ENCODE measurements around the gene CHST13.
A peak's percentile ranks its signal among the peaks of the same experiment; 100 is the strongest.

Gene CHST13

GRCh38 chr3:126567696-126568438, 43.9 kb downstream of the CHST13 start:
- Histone ChIP-seq H4K20me1 (no peaks in the 10 kb centered on the region), H3K9ac (no peak overlapping the region), H3K27me3 (no peaks in the 10 kb centered on the region), H3K9me3 (replicated peaks in 1 of 11) (peaks cover under 1 to 11% (median 7%) of the 10 kb centered on the region in 11 experiments; a peak in 18 of 22 replicates), H3K36me3 (no peaks in the 10 kb centered on the region), H3K4me2 (no peak overlapping the region), H3K27ac (no peak overlapping the region), H3K4me1 (no peaks in the 10 kb centered on the region), H3K4me3 (no peak overlapping the region)
- TF ChIP-seq Cebpa-rat (IDR thresholded peaks at IDR 0.05) = no peak

DNA sequence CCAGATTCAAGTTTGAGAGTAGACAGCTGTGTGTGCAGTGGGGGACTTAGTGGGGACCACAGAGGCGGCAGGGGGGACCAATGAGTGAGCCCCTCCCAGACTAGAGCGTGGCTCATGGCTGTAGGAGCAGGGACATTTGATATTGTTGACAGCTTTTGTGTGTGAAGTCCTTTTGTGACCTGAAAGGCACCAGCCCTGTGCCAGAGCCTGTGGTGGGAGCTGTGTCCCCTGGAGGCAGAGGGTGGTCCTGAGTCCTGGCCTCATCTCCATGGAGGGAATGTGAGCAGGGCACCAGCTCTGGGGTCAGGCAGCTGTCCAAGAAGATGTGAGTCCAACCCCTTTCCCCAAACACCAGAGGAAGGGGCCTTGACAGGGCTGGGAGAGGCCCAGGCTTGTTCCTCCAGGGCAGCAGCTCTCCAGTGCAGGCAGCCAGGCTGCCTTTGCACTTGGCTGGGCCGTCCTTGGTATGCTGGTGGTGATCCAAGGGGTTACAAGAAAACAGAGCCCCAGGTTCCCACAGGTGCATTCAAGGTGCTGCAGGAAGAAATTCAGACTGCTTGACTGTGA, 44.9 kb downstream of the CHST13 start:
- TF ChIP-seq Cebpa-rat (IDR thresholded peaks at IDR 0.05) = no peak
- 0 out of 22 replicates have a peak, but pooled peaks cover 0 to 2% (median 0%) of the 10 kb centered on the region in 11 experiments for H3K9me3 ChIP-seq (replicated peaks in 1 of 11)
- peaks cover 0 to 7% (median 2%) of the 10 kb centered on the region in 10 experiments; a peak in 7 of 20 replicates for H3K4me1 ChIP-seq
- no peaks in the 10 kb centered on the region for H3K27me3 ChIP-seq
- H3K4me2 ChIP-seq = no peak overlapping the region
- no peak overlapping the region for H3K27ac ChIP-seq
- no peak overlapping the region for H3K9ac ChIP-seq
- no peak overlapping the region for H3K4me3 ChIP-seq
- H4K20me1 ChIP-seq = no peaks in the 10 kb centered on the region
- no peaks in the 10 kb centered on the region for H3K36me3 ChIP-seq

DNA sequence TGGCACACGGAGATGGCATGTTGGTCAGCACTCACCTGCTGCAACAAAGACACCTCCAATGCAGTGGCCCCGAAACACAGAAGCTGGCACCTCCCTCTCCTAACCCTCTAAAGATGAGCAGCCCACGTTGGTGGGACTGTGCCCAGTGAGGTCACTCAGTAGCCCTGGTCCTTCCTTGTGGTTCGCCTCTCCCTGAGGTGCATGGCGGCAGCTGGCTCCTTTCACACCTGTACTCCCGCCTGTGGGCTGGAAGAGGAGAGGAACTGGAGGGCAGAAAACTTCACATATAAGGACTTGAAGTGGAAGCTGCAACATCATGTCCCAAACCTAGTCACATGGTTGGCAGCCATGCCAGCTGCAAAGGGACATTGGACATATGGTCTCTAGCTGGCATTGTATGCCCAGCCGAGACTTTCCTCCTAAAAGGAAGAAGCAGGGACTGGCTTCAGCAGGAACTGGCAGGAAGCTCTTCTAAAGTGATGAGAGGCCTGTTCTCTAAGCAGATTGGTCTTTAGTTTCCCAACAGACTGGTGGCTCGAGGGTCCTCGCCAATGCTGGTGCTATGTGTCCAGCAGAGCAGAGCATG, 45.5 kb downstream of the CHST13 start:
- H3K9ac ChIP-seq = no peak overlapping the region
- no peak overlapping the region for H3K4me3 ChIP-seq
- peaks cover 0 to 7% (median 2%) of the 10 kb centered on the region in 10 experiments; a peak in 7 of 20 replicates for H3K4me1 ChIP-seq
- no peaks in the 10 kb centered on the region for H4K20me1 ChIP-seq
- TF ChIP-seq Cebpa-rat (IDR thresholded peaks at IDR 0.05) = no peak
- no peak overlapping the region for H3K27ac ChIP-seq
- no peak overlapping the region for H3K4me2 ChIP-seq
- no peaks in the 10 kb centered on the region for H3K27me3 ChIP-seq
- no peaks in the 10 kb centered on the region for H3K36me3 ChIP-seq
- no peaks in the 10 kb centered on the region for H3K9me3 ChIP-seq (replicated peaks in 1 of 11)

DNA sequence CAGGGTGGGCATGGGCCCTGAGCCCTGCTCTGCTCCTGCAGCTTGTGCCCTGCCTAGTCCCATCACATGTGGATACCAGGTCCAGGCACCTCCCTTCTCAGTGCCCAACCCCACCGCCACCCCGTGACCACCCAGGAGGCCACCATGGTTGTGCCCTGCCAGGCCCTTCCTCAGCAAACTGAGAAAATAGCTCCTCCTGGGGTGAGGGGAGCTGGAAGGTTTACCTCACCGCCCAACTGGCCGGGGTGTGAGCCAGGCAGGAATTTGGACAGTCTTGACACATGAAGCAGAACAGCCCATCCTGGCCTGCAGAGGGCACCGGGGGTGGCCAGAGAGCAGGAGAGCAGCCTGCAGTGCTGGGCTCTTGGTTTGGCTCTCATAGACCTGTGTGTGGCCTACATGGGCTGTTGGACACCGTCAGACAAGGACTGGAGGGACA, 46.2 kb downstream of the CHST13 start:
- Histone ChIP-seq H3K9ac (no peak overlapping the region), H3K4me2 (no peak overlapping the region), H3K27ac (no peak overlapping the region), H3K27me3 (no peaks in the 10 kb centered on the region), H3K4me1 (peaks cover 0 to 9% (median 2%) of the 10 kb centered on the region in 10 experiments; a peak in 7 of 20 replicates), H3K9me3 (replicated peaks in 1 of 11) (no peaks in the 10 kb centered on the region), H3K36me3 (no peaks in the 10 kb centered on the region), H3K4me3 (no peak overlapping the region), H4K20me1 (no peaks in the 10 kb centered on the region)
- TF ChIP-seq Cebpa-rat (IDR thresholded peaks at IDR 0.05) = no peak

GRCh38 chr3:126571078-126571477, 47.1 kb downstream of the CHST13 start:
- Histone ChIP-seq H3K36me3 (no peaks in the 10 kb centered on the region), H3K4me2 (no peak overlapping the region), H3K27ac (no peak overlapping the region), H3K9ac (no peak overlapping the region), H3K27me3 (no peaks in the 10 kb centered on the region), H3K9me3 (replicated peaks in 1 of 11) (no peaks in the 10 kb centered on the region), H4K20me1 (no peaks in the 10 kb centered on the region), H3K4me3 (no peak overlapping the region), H3K4me1 (peaks cover 0 to 10% (median 2%) of the 10 kb centered on the region in 10 experiments; a peak in 7 of 20 replicates)
- TF ChIP-seq Cebpa-rat (IDR thresholded peaks at IDR 0.05) = no peak

- TF ChIP-seq Cebpa-rat (IDR thresholded peaks at IDR 0.05) = no peak
- Histone ChIP-seq H3K27ac (no peak overlapping the region), H3K4me2 (peak overlapping the region in 6 of 11 experiments; percentile 5 to 59 (median 18); a peak in 7 of 22 replicates), H3K9me3 (replicated peaks in 1 of 11) (no peaks in the 10 kb centered on the region), H3K4me3 (no peak overlapping the region), H4K20me1 (no peaks in the 10 kb centered on the region), H3K36me3 (no peaks in the 10 kb centered on the region), H3K4me1 (peaks cover 0 to 10% (median 2%) of the 10 kb centered on the region in 10 experiments; a peak in 7 of 20 replicates), H3K9ac (no peak overlapping the region), H3K27me3 (no peaks in the 10 kb centered on the region)
These were observed 49.6 kb downstream of the CHST13 start for GRCh38 chr3:126573492-126574117.

GRCh38 chr3:126577261-126577660, 53.3 kb downstream of the CHST13 start:
- H3K9me3 ChIP-seq (replicated peaks in 1 of 11) = no peaks in the 10 kb centered on the region
- no peaks in the 10 kb centered on the region; a peak in 1 of 22 replicates for H4K20me1 ChIP-seq
- no peak for TF ChIP-seq Cebpa-rat (IDR thresholded peaks at IDR 0.05)
- H3K4me1 ChIP-seq = peaks cover 0 to 11% (median 5%) of the 10 kb centered on the region in 10 experiments; a peak in 9 of 20 replicates
- H3K9ac ChIP-seq = no peak overlapping the region
- no peak overlapping the region for H3K27ac ChIP-seq
- H3K4me3 ChIP-seq = no peak overlapping the region
- no peak overlapping the region; a peak in 1 of 22 replicates for H3K4me2 ChIP-seq
- H3K36me3 ChIP-seq = no peaks in the 10 kb centered on the region
- no peaks in the 10 kb centered on the region for H3K27me3 ChIP-seq

DNA sequence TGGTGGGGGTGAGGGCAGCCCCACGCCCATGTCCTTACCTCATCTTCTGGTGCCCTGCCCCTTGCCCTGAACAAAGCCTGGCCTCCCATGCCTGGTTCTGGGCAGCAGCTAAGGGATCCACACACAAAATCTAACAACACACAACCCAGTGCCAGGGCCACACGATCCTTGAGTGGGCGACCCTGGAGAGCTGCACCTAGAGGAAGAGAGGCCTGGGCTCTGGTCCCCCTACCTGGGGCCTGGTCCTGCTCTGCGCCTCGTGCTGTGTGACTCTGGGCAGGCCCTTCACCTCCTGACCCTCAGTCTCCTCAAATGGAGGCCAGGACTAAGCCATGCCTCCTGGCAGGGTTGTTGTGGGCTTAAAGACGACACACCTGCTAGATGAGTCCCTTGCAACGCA, 54.7 kb downstream of the CHST13 start:
- Histone ChIP-seq H3K36me3 (no peaks in the 10 kb centered on the region), H3K4me3 (no peak overlapping the region), H3K27me3 (no peaks in the 10 kb centered on the region), H4K20me1 (no peaks in the 10 kb centered on the region; a peak in 1 of 22 replicates), H3K9me3 (replicated peaks in 1 of 11) (no peaks in the 10 kb centered on the region), H3K9ac (no peak overlapping the region), H3K4me2 (no peak overlapping the region), H3K27ac (no peak overlapping the region), H3K4me1 (peaks cover 0 to 11% (median under 1%) of the 10 kb centered on the region in 10 experiments; a peak in 8 of 20 replicates)
- TF ChIP-seq Cebpa-rat (IDR thresholded peaks at IDR 0.05) = no peak

DNA sequence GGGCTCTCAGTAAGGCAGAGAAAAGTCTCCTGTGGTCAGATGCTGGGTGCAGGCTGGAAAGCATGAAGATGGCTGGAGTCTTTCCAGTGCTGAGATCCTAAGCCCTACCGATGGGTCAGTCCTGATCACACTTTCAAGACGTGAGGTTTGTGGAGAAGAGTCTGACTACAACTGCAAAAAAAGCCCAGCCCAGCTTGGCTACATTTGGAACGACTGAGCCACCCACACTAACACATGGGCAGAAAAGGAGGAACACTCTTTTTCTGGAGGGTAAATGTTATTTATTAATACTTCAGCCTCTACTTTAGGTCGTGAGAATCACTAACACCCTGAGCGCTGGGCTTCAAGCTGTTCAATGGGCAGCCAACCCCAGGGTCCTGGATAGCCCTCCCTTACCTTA, 56.8 kb downstream of the CHST13 start:
- Histone ChIP-seq H3K4me2 (peak overlapping the region in 2 of 11 experiments; percentile 11 to 32; a peak in 1 of 22 replicates), H3K9ac (no peak overlapping the region), H3K4me3 (no peak overlapping the region), H3K27me3 (no peaks in the 10 kb centered on the region), H3K36me3 (no peaks in the 10 kb centered on the region), H4K20me1 (no peaks in the 10 kb centered on the region; a peak in 1 of 22 replicates), H3K9me3 (replicated peaks in 1 of 11) (no peaks in the 10 kb centered on the region), H3K4me1 (peaks cover 0 to 11% (median 0%) of the 10 kb centered on the region in 10 experiments; a peak in 2 of 20 replicates), H3K27ac (no peak overlapping the region)
- no peak for TF ChIP-seq Cebpa-rat (IDR thresholded peaks at IDR 0.05)
